RWPE1 (cell line): ENCODE measurements around the gene CLN6.
A peak's percentile ranks its signal among the peaks of the same experiment; 100 is the strongest.

Source experiments
- CTCF ChIA-PET: fragments of 350-600 bp; sonication (Branson Sonifier 250); formaldehyde crosslinking; extraction: SDS; loops from one replicate; lab custom pipeline; 2021; lab: Yijun Ruan, JAX
- POLR2A ChIA-PET: fragments of 400-600 bp; formaldehyde crosslinking; extraction: SDS; loops from one replicate; lab custom pipeline; 2020; ENCODE audit warnings: antibody characterized with exemption; ENCODE audit not compliant: low non-redundant PET; lab: Yijun Ruan, JAX
- DNase-seq: peaks from one replicate; pipeline ENCODE4 v3.0.0; 2012; ENCODE audit warnings: low spot score
- H3K27ac ChIP-seq: fragments of 450-650 bp; 2 replicates; pipeline ENCODE4 v1.5.1; 2017
- CTCF ChIP-seq: fragments of 450-650 bp; conservative IDR thresholded peaks from 2 replicates; pipeline ENCODE4 v1.5.1; 2017; ENCODE audit warnings: low read depth, mild to moderate bottlenecking

The CLN6 gene

GRCh38 chr15:68229386-68230156, at the start of gene CLN6:
CLN6 (minus strand) TSS chr15:68229728; CDS start chr15:68229584, 144 bp downstream.
- CTCF ChIA-PET = interaction anchor here (0.7 to 1.2 kb wide), 3 partner anchors 19 to 1092 kb away, joined by 3 to 6 read pairs (median 4); no protein-coding TSS in a partner anchor
- H3K27ac ChIP-seq = peak within 1 kb of the TSS; percentile 86
- DNase-seq = peak; percentile 94
- no peak for TF ChIP-seq CTCF
- POLR2A ChIA-PET = no interaction called here

- ChIA-PET POLR2A (no interaction called here), CTCF (interaction anchor here (0.5 kb wide), 1 partner anchor 9 kb away, joined by 3 read pairs; no protein-coding TSS in a partner anchor)
- peak; percentile 16 for DNase-seq
- no peak for TF ChIP-seq CTCF
- H3K27ac ChIP-seq = peak overlapping the region; percentile 100
These were observed 49.3 kb upstream of the CLN6 start for GRCh38 chr15:68278595-68279405.

GRCh38 chr15:68278345-68278594, 48.7 kb upstream of the CLN6 start:
- peak; percentile 24 for DNase-seq
- ChIA-PET CTCF (interaction anchor here (0.6 to 1.2 kb wide), 2 partner anchors 25 to 71 kb away, joined by 3 to 7 read pairs; no protein-coding TSS in a partner anchor), POLR2A (interaction anchor here (1.3 to 1.7 kb wide), 2 partner anchors 21 to 25 kb away, joined by 5 to 12 read pairs; no protein-coding TSS in a partner anchor)
- peak overlapping the region; percentile 100 for H3K27ac ChIP-seq
- TF ChIP-seq CTCF = peak; percentile 62

- POLR2A ChIA-PET = interaction anchor here (0.6 to 1.7 kb wide), 4 partner anchors 21 to 263 kb away, joined by 3 to 12 read pairs (median 4); no protein-coding TSS in a partner anchor
- peak; percentile 81 for DNase-seq
- CTCF ChIA-PET = interaction anchor here (0.6 to 1.2 kb wide), 2 partner anchors 25 to 72 kb away, joined by 3 to 7 read pairs; no protein-coding TSS in a partner anchor
- H3K27ac ChIP-seq = peak within 1 kb of the TSS; percentile 100
- no peak; the same call in 1 of the 2 replicates for TF ChIP-seq CTCF
These were observed 48.2 kb upstream of the CLN6 start, which contains the start of gene FEM1B for GRCh38 chr15:68277603-68278344. FEM1B (plus strand) TSS chr15:68277745; CDS start chr15:68278418, 673 bp downstream.

GRCh38 chr15:68277131-68277602, 47.6 kb upstream of the CLN6 start:
- peak; percentile 20 for DNase-seq
- ChIA-PET CTCF (interaction anchor here (1.2 kb wide), 1 partner anchor 24 kb away, joined by 7 read pairs; no protein-coding TSS in a partner anchor), POLR2A (interaction anchor here (0.7 to 1.7 kb wide), 3 partner anchors 20 to 24 kb away, joined by 3 to 12 read pairs (median 5); no protein-coding TSS in a partner anchor)
- TF ChIP-seq CTCF = no peak
- H3K27ac ChIP-seq = peak overlapping the region; percentile 100
